ENCODE measurements around the gene LILRA1. TPM values are rescaled to one million over a fixed set of nuclear protein-coding genes. Genes with fewer than 3 reads are reported as not detected.
"Not testable (repeated sequence)": the region's sequence is repeated elsewhere in the genome, so short reads cannot be mapped to it uniquely, and the experiment has no call there.

The LILRA1 gene
- total and polyA plus RNA-seq, 10 of the 15 experiments (the other 5 are each of a cell fraction or from before 2014, with no cell fraction given): 0.04 TPM; not detected in 9

GRCh38 chr19:54631489-54632337, 38.3 kb downstream of the LILRA1 start:
- POLR2A ChIA-PET; DNase-seq (ENCODE audit: low read depth, low spot score); H3K4me2 ChIP-seq (ENCODE audit: control insufficient read depth, insufficient read depth); H3K9me3 ChIP-seq (replicated peaks; ENCODE audit: control insufficient read depth, insufficient read depth, low read length); H3K27me3 ChIP-seq (replicated peaks in 1 of 2; ENCODE audit: control insufficient read depth in 2 of 2, insufficient read depth in 2 of 2, low read length in 1 of 2); H2AFZ ChIP-seq (ENCODE audit: control insufficient read depth, low read depth, low read length); H4K20me1 ChIP-seq (ENCODE audit: control insufficient read depth, insufficient read depth); H3K9ac ChIP-seq (ENCODE audit: control insufficient read depth, insufficient read depth, low read length); H3K27ac ChIP-seq (ENCODE audit: control insufficient read depth, insufficient read depth); ATAC-seq; CTCF ChIA-PET; intact Hi-C loops (cut with micrococcal nuclease; ENCODE audit: unreplicated experiment); H3K4me3 ChIP-seq; FAIRE-seq: not testable (repeated sequence)
- ChIA-PET SMC1A (ENCODE audit: uncharacterized antibody, unreplicated experiment) (interaction anchor here (1.6 kb wide), 1 partner anchor 15 kb away, joined by 6 read pairs; no protein-coding TSS in a partner anchor), RAD21 (ENCODE audit: unreplicated experiment) (interaction anchor here (1.7 kb wide), 1 partner anchor 12 kb away, joined by 8 read pairs; no protein-coding TSS in a partner anchor)
- 67% methylated on average over 23 of the region's 23 CpGs for WGBS (ENCODE audit: insufficient coverage, insufficient replicate concordance, low lambda C conversion rate, missing lambda C conversion rate)
- Histone ChIP-seq H3K36me3 (ENCODE audit: control insufficient read depth in 2 of 2, insufficient read depth in 2 of 2, low read length in 1 of 2) (peaks cover 19 to 29% of the 10 kb centered on the region in 2 experiments; a peak in 3 of 4 replicates), H3K4me1 (ENCODE audit: control insufficient read depth, insufficient read depth, low read length) (peaks cover 27% of the 10 kb centered on the region), H3K79me2 (ENCODE audit: control insufficient read depth, insufficient read depth, low read length) (peaks cover 30% of the 10 kb centered on the region)
- 0 out of 2 replicates have a peak, but pooled peaks have one; percentile 25 for TF ChIP-seq POLR2A (IDR thresholded peaks at IDR 0.05; ENCODE audit: low read depth, low read length)
- in situ Hi-C loops (cut with MboI): loop anchor here (5.0 kb wide), 1 partner anchor 349 kb away; the partner anchor contains the start of gene LILRB2
- TSS peak; percentile 37 for BruUV-seq (replicated peaks)

GRCh38 chr19:54632517-54632916, 39.1 kb downstream of the LILRA1 start:
- H3K27ac ChIP-seq (ENCODE audit: control insufficient read depth, insufficient read depth); intact Hi-C loops (cut with micrococcal nuclease; ENCODE audit: unreplicated experiment); H4K20me1 ChIP-seq (ENCODE audit: control insufficient read depth, insufficient read depth); H3K4me3 ChIP-seq; H3K27me3 ChIP-seq (replicated peaks in 1 of 2; ENCODE audit: control insufficient read depth in 2 of 2, insufficient read depth in 2 of 2, low read length in 1 of 2); ATAC-seq; FAIRE-seq; H3K9me3 ChIP-seq (replicated peaks; ENCODE audit: control insufficient read depth, insufficient read depth, low read length); H2AFZ ChIP-seq (ENCODE audit: control insufficient read depth, low read depth, low read length); H3K9ac ChIP-seq (ENCODE audit: control insufficient read depth, insufficient read depth, low read length); H3K4me2 ChIP-seq (ENCODE audit: control insufficient read depth, insufficient read depth); DNase-seq (ENCODE audit: low read depth, low spot score); BruUV-seq (replicated peaks): not testable (repeated sequence)
- in situ Hi-C loops (cut with MboI): loop anchor here (5.0 kb wide), 1 partner anchor 350 kb away; the partner anchor contains the start of gene LILRB2
- ChIA-PET RAD21 (ENCODE audit: unreplicated experiment) (interaction anchor here (0.7 to 1.7 kb wide), 2 partner anchors 13 to 150 kb away, joined by 3 to 8 read pairs; no protein-coding TSS in a partner anchor), SMC1A (ENCODE audit: uncharacterized antibody, unreplicated experiment) (interaction anchor here (1.6 kb wide), 1 partner anchor 16 kb away, joined by 6 read pairs; no protein-coding TSS in a partner anchor), CTCF (interaction anchor here (1.1 kb wide), 1 partner anchor 153 kb away, joined by 3 read pairs; no protein-coding TSS in a partner anchor), POLR2A (interaction anchor here (0.8 kb wide), 1 partner anchor 10 kb away, joined by 3 read pairs; no protein-coding TSS in a partner anchor)
- WGBS (ENCODE audit: insufficient coverage, insufficient replicate concordance, low lambda C conversion rate, missing lambda C conversion rate): 87% methylated on average over 15 of the region's 16 CpGs
- Histone ChIP-seq H3K36me3 (ENCODE audit: control insufficient read depth in 2 of 2, insufficient read depth in 2 of 2, low read length in 1 of 2) (peaks cover 19 to 22% of the 10 kb centered on the region in 2 experiments; a peak in 3 of 4 replicates), H3K79me2 (ENCODE audit: control insufficient read depth, insufficient read depth, low read length) (peaks cover 22% of the 10 kb centered on the region), H3K4me1 (ENCODE audit: control insufficient read depth, insufficient read depth, low read length) (peaks cover 27% of the 10 kb centered on the region)

Measured in GM12878 (cell line).